ENCODE measurements around the gene TFF2.

TFF2 gene

GRCh38 chr21:42317826-42318746 is 32.7 kb downstream of the TFF2 start:
- DNase-seq: no peak

GRCh38 chr21:42317341-42317741 is 33.5 kb downstream of the TFF2 start:
- DNase-seq: no peak

- no peak for DNase-seq
These were observed 33.9 kb downstream of the TFF2 start for GRCh38 chr21:42316891-42317290.

GRCh38 chr21:42315296-42315891 is 35.4 kb downstream of the TFF2 start, which contains the start of gene TFF3:
Gene TFF3 (minus strand): TSS chr21:42315409. CDS start chr21:42315374, 35 bp downstream.
- no peak for DNase-seq

- no peak for DNase-seq
These were observed 36.0 kb downstream of the TFF2 start for GRCh38 chr21:42314616-42315295.

GRCh38 chr21:42313501-42313969 is 37.3 kb downstream of the TFF2 start:
- no peak for DNase-seq

- DNase-seq: no peak
These were observed 38.1 kb downstream of the TFF2 start for GRCh38 chr21:42312626-42313104.

- no peak for DNase-seq
These were observed 38.8 kb downstream of the TFF2 start for GRCh38 chr21:42311816-42312625.

- no peak for DNase-seq
These were observed 39.6 kb downstream of the TFF2 start for GRCh38 chr21:42311160-42311559.

GRCh38 chr21:42310411-42311001 is 40.3 kb downstream of the TFF2 start:
- DNase-seq: no peak

GRCh38 chr21:42309753-42310213 is 41.0 kb downstream of the TFF2 start:
- DNase-seq: peak; percentile 60 to 71 (median 66)

GRCh38 chr21:42308914-42309752 is 41.7 kb downstream of the TFF2 start:
- no peak for DNase-seq

- DNase-seq: peak; percentile 36 to 54 (median 52)
These were observed 42.5 kb downstream of the TFF2 start for GRCh38 chr21:42308161-42308913.

- DNase-seq: no peak
These were observed 43.7 kb downstream of the TFF2 start for GRCh38 chr21:42307106-42307505.

GRCh38 chr21:42306366-42307035 is 44.3 kb downstream of the TFF2 start:
- DNase-seq: no peak

- no peak for DNase-seq
These were observed 45.1 kb downstream of the TFF2 start for GRCh38 chr21:42305707-42306147.

- DNase-seq: no peak
These were observed 46.0 kb downstream of the TFF2 start for GRCh38 chr21:42304556-42305454.

- DNase-seq: no peak
These were observed 47.4 kb downstream of the TFF2 start for GRCh38 chr21:42303443-42303842.

Data from suppressor macrophage treated with lipopolysaccharide for 1 hour (primary cell).